BJ (cell line): ENCODE results near the gene VWA8. TPM values are rescaled to one million over a fixed set of nuclear protein-coding genes. Genes with fewer than 3 reads are reported as not detected.

Source experiments
- CTCF ChIA-PET: fragments of 350-600 bp; formaldehyde crosslinking; extraction: SDS; loops from one replicate; lab custom pipeline; 2021; ENCODE audit warnings: antibody characterized with exemption, inconsistent platforms; lab: Yijun Ruan, JAX
- POLR2A ChIA-PET: fragments of 300-600 bp; sonication (Branson Sonifier 250); formaldehyde crosslinking; extraction: SDS; loops from one replicate; lab custom pipeline; 2021; ENCODE audit warnings: antibody characterized with exemption; lab: Charles Lee
- DNase-seq: peaks from one replicate; pipeline ENCODE4 v3.0.0-alpha.2; 2011; ENCODE audit warnings: low read depth
- H3K27me3 ChIP-seq: 2 replicates; pipeline ENCODE4 v1.6.0; 2011; ENCODE audit warnings: low read length; ENCODE audit not compliant: control insufficient read depth, insufficient read depth
- H3K36me3 ChIP-seq: 2 replicates; pipeline ENCODE4 v1.5.1; 2011; ENCODE audit warnings: low read length; ENCODE audit not compliant: control insufficient read depth, insufficient read depth
- H3K4me3 ChIP-seq: 2 replicates; pipeline ENCODE4 v1.5.1; 2011; ENCODE audit warnings: low read depth, mild to moderate bottlenecking, control low read depth, low read length
- CTCF ChIP-seq: IDR thresholded peaks from 2 replicates; pipeline ENCODE4 v1.5.1; 2011; ENCODE audit warnings: low read depth, mild to moderate bottlenecking, control low read depth, inconsistent platforms, low read length, moderate library complexity; ENCODE audit not compliant: insufficient read depth
- polyA plus RNA-seq: library from polyadenylated mRNA; depleted of rRNA; stranded (reverse); fragments of >200 nt; gene quantifications from 2 replicates; pipeline ENCODE4 v1.2.3, GENCODE V29; 2011

VWA8 gene
- polyA plus RNA-seq, 1 experiment: 5.9 TPM

DNA sequence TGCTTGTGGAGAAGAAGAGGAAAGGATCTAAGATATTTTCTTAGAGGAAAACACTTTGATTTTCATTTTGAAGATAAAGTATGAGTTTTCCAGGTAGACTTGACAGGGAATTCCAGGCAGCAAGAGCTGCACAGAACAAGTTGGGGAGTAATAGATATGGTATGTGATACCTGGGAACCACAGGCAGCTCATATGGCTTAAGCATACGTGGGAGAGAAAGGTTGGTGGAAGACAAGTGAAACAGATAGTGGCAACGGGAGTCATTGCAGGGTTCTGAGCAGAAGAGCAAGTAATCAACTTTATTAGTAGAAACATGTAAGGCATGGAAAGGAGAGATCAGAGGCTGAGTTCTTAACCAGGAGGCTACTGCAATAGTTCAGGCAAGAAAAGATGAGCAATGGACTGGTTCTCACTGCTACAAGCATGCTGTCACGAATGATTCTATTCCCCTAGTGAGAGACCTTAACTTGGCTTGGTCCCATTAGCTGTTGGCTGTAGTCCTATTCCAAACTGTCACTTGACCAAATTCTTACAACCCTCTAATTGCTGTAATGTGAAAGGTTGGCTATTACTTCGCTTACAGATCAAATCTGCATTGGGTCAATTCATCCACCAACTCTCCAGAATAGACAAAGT, 217.9 kb downstream of the VWA8 start:
- H3K27me3 ChIP-seq: no peaks in the 10 kb centered on the region
- CTCF ChIA-PET: interaction anchor here (0.8 kb wide), 1 partner anchor 14 kb away, joined by 4 read pairs; no protein-coding TSS in a partner anchor
- H3K4me3 ChIP-seq: no peak overlapping the region
- TF ChIP-seq CTCF: no peak
- POLR2A ChIA-PET: no interaction called here
- no peaks in the 10 kb centered on the region for H3K36me3 ChIP-seq
- DNase-seq: no peak

DNA sequence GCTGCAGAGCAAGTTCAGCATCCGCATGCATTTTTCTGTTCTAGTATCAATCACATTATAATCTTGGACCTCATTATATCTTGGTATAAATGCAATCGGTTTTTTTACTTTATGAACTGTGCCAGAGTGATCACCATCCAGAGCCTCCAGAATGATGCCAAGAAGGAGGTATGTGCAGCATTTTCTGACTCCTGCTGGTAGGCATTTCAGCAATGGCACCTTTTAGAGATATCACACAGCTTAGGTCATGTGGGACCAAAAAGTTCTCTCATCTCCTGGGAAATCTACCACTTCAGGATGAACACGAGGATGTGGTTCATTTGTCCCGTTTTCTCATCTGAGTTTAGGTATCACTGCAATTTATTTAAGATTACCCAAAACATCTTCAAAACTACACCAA, 220.4 kb downstream of the VWA8 start:
- CTCF ChIA-PET: no interaction called here
- DNase-seq: no peak
- no peak for TF ChIP-seq CTCF
- H3K27me3 ChIP-seq: no peaks in the 10 kb centered on the region
- POLR2A ChIA-PET: no interaction called here
- H3K4me3 ChIP-seq: no peak overlapping the region
- H3K36me3 ChIP-seq: no peaks in the 10 kb centered on the region

DNA sequence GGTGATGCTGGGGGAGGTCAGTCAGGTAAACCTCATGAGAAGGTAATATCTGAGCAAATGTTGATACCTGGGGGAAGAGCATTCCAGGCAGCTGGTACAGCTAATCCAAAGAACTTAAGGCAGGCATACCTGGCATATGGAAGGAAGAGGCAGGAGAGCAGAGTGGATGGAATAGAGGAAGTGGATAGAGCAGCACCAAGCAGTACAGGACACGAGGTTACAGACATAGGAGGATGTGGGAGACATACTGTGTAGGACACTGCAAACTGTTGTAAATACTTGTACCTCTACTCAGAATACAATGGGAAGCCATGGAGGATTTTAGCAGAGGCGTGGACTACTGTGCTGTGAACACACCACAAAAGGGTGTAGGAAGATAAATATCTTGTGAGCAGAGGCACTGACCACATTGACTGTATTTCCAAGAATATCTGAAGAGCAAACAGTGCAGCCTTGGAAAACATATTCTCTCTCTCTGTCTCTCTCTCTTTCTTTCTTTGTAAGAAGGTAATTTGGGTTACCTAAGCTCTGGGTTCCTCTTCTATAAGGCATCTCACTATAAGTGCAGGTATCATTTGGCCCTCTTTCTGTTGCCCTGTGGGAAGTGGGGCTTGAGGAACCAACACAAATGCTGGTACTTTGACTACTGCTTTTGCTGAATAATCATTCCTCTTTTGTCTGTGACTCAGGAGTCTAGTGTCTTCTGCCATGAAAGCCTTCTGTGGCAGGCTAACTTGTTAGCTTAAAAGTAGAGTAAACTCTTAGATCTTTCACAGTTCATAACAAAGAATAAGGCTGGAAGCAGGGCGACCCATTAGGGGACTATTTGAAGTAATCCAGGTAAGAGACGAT, 238.0 kb downstream of the VWA8 start:
- H3K27me3 ChIP-seq: no peaks in the 10 kb centered on the region
- H3K4me3 ChIP-seq: no peak overlapping the region
- ChIA-PET POLR2A (no interaction called here), CTCF (interaction anchor here (0.8 kb wide), 1 partner anchor 10 kb away, joined by 3 read pairs; no protein-coding TSS in a partner anchor)
- no peak for DNase-seq
- no peak for TF ChIP-seq CTCF
- H3K36me3 ChIP-seq: no peaks in the 10 kb centered on the region

GRCh38 chr13:41720839-41721561, 239.9 kb downstream of the VWA8 start:
- DNase-seq: no peak
- TF ChIP-seq CTCF: no peak
- no peaks in the 10 kb centered on the region for H3K27me3 ChIP-seq
- H3K4me3 ChIP-seq: no peak overlapping the region
- CTCF ChIA-PET: no interaction called here
- no peaks in the 10 kb centered on the region for H3K36me3 ChIP-seq
- POLR2A ChIA-PET: no interaction called here

DNA sequence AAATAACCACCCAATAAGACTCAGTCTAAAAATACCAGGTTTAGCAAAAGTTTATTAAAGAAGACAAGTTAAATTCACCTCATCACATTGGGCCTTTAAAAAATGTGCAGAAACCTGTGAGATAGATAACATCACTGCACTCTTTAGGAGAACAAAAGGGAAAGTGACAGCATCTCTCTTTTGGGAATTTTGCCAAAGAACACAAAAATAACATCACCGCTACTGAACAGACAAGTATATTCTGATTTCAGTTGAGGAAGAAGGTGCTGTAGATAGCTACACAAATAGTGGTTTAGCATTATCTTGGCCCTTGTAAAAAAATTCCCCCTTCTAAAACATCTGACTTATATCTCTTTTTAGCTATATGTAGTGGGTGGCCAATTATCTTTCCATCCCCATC, 244.7 kb downstream of the VWA8 start:
- POLR2A ChIA-PET: no interaction called here
- no peak for DNase-seq
- Histone ChIP-seq H3K36me3 (no peaks in the 10 kb centered on the region), H3K4me3 (no peak overlapping the region), H3K27me3 (no peaks in the 10 kb centered on the region)
- no peak for TF ChIP-seq CTCF
- CTCF ChIA-PET: interaction anchor here (0.8 to 1.3 kb wide), 2 partner anchors 62 to 98 kb away, joined by 3 to 4 read pairs; no protein-coding TSS in a partner anchor
